Right atrium auricular region (tissue), 2 donors: ENCODE results near the gene TMEM135. TPM values are rescaled to one million over a fixed set of nuclear protein-coding genes. Genes with fewer than 3 reads are reported as not detected.

ENCODE experiments used
- DNase-seq: peaks from one replicate; pipeline ENCODE4 v3.0.0-alpha.2; 2019; ENCODE audit warnings: low spot score
- H3K27ac ChIP-seq, 2 donors: fragments of 200-600 bp; sonication (generic); 1 replicate in 1 of 2; 2 replicates in 1 of 2; pipeline ENCODE4 v1.5.1; 2016 to 2019
- H3K27me3 ChIP-seq, 2 donors: fragments of 200-600 bp; sonication (generic); one replicate each; pipeline versions ENCODE4 v1.5.1 to v1.6.0; 2017 to 2019
- H3K36me3 ChIP-seq: fragments of 200-600 bp; sonication (generic); one replicate; pipeline ENCODE4 v1.5.1; 2016
- H3K4me1 ChIP-seq, 2 donors: fragments of 200-600 bp; sonication (generic); one replicate each; pipeline versions ENCODE4 v1.5.1 to v1.6.0; 2017 to 2019
- H3K4me3 ChIP-seq, 2 donors: fragments of 200-600 bp; sonication (generic); 1 replicate in 1 of 2; 2 replicates in 1 of 2; pipeline ENCODE4 v1.5.1; 2017 to 2019; ENCODE audit warnings: mild to moderate bottlenecking in 1 of 2, moderate library complexity in 1 of 2
- H3K9me3 ChIP-seq, 2 donors: fragments of 200-600 bp; sonication (generic); one replicate each; pipeline ENCODE4 v1.5.1; 2019
- CTCF ChIP-seq, 2 donors: fragments of 200-600 bp; sonication (generic); IDR thresholded peaks; one replicate each; pipeline ENCODE4 v1.5.1; 2019; ENCODE audit warnings: antibody characterized with exemption in 2 of 2
- total RNA-seq, 2 donors: library from RNA; depleted of rRNA; stranded (reverse); fragments of >200 nt; gene quantifications; one replicate each; pipeline ENCODE4 v1.1.0, GENCODE V29; 2016

Gene TMEM135
- total RNA-seq, 2 donors from 2014 or later = 12.2 to 13.0 TPM

GRCh38 chr11:87299041-87299481 lies 261.3 kb downstream of the TMEM135 start:
- H3K4me1 ChIP-seq = no peaks in the 10 kb centered on the region
- no peaks in the 10 kb centered on the region for H3K27me3 ChIP-seq
- H3K27ac ChIP-seq = no peak overlapping the region
- no peak for DNase-seq
- no peak overlapping the region for H3K4me3 ChIP-seq
- H3K36me3 ChIP-seq = no peaks in the 10 kb centered on the region
- H3K9me3 ChIP-seq = no peaks in the 10 kb centered on the region
- TF ChIP-seq CTCF (IDR thresholded peaks at IDR 0.05) = no peak

GRCh38 chr11:87300640-87301380 lies 263.1 kb downstream of the TMEM135 start:
- no peak for TF ChIP-seq CTCF (IDR thresholded peaks at IDR 0.05)
- no peaks in the 10 kb centered on the region for H3K9me3 ChIP-seq
- H3K4me1 ChIP-seq = no peaks in the 10 kb centered on the region
- no peaks in the 10 kb centered on the region for H3K27me3 ChIP-seq
- no peaks in the 10 kb centered on the region for H3K36me3 ChIP-seq
- DNase-seq = no peak
- no peak overlapping the region for H3K4me3 ChIP-seq
- no peak overlapping the region for H3K27ac ChIP-seq

GRCh38 chr11:87301785-87302540 lies 264.2 kb downstream of the TMEM135 start:
- no peak for DNase-seq
- Histone ChIP-seq H3K4me1 (peaks cover 0 to 9% of the 10 kb centered on the region in 2 donors), H3K27ac (no peak overlapping the region), H3K4me3 (no peak overlapping the region), H3K27me3 (no peaks in the 10 kb centered on the region), H3K36me3 (no peaks in the 10 kb centered on the region), H3K9me3 (no peaks in the 10 kb centered on the region)
- no peak for TF ChIP-seq CTCF (IDR thresholded peaks at IDR 0.05)

GRCh38 chr11:87304412-87304811 lies 266.7 kb downstream of the TMEM135 start:
- no peaks in the 10 kb centered on the region for H3K9me3 ChIP-seq
- no peak overlapping the region for H3K27ac ChIP-seq
- H3K4me1 ChIP-seq = peaks cover 0 to 9% of the 10 kb centered on the region in 2 donors
- TF ChIP-seq CTCF (IDR thresholded peaks at IDR 0.05) = no peak
- no peaks in the 10 kb centered on the region for H3K27me3 ChIP-seq
- H3K4me3 ChIP-seq = no peak overlapping the region
- H3K36me3 ChIP-seq = no peaks in the 10 kb centered on the region
- no peak for DNase-seq

- Histone ChIP-seq H3K4me3 (no peak overlapping the region), H3K27ac (no peak overlapping the region), H3K36me3 (peaks cover 3% of the 10 kb centered on the region)
Measured at GRCh38 chr11:87306262-87306851, 268.6 kb downstream of the TMEM135 start.

More at GRCh38 chr11:87306262-87306851, 268.6 kb downstream of the TMEM135 start:
- TF ChIP-seq CTCF (IDR thresholded peaks at IDR 0.05) = no peak
- Histone ChIP-seq H3K4me1 (peaks cover 0 to 9% of the 10 kb centered on the region in 2 donors), H3K27me3 (no peaks in the 10 kb centered on the region), H3K9me3 (no peaks in the 10 kb centered on the region)
- no peak for DNase-seq
